HEK293 (cell line): ENCODE data around the gene ZBP1.

Experiments used
- CTCF ChIA-PET: fragments of 350-600 bp; formaldehyde crosslinking; extraction: SDS; loops from one replicate; lab custom pipeline; 2021; ENCODE audit warnings: antibody characterized with exemption; lab: Yijun Ruan, JAX
- POLR2A ChIA-PET: fragments of 300-600 bp; formaldehyde crosslinking; extraction: SDS; loops from one replicate; lab custom pipeline; 2020; ENCODE audit warnings: antibody characterized with exemption, inconsistent platforms; lab: Yijun Ruan, JAX
- H3K27ac ChIP-seq: fragments of 200-500 bp; sonication (Bioruptor generic); 2 replicates; pipeline ENCODE4 v1.5.1; 2014; ENCODE audit warnings: low read depth, low read length, control low read depth, inconsistent platforms; ENCODE audit errors: extremely low read depth
- H3K36me3 ChIP-seq, 2 experiments: fragments of 200-500 bp in 1 of 2; sonication (Bioruptor generic) in 1 of 2; 1 replicate in 1 of 2; 2 replicates in 1 of 2; pipeline ENCODE4 v1.5.1; 2014 to 2017; ENCODE audit warnings: inconsistent platforms in 2 of 2, low read length in 2 of 2; ENCODE audit not compliant: control insufficient read depth in 2 of 2, insufficient read depth in 1 of 2
- H3K4me1 ChIP-seq: fragments of 200-500 bp; sonication (Bioruptor generic); 2 replicates; pipeline ENCODE4 v1.5.1; 2014; ENCODE audit warnings: mild to moderate bottlenecking, low read length, inconsistent platforms; ENCODE audit not compliant: control insufficient read depth, insufficient read depth
- H3K4me3 ChIP-seq: 2 replicates; pipeline ENCODE4 v1.5.1; 2011; ENCODE audit warnings: low read depth, mild to moderate bottlenecking, control low read depth, low read length, moderate library complexity
- H3K9me3 ChIP-seq: fragments of 200-500 bp; sonication (Bioruptor generic); 2 replicates; pipeline ENCODE4 v1.5.1; 2014; ENCODE audit warnings: low read depth, low read length, inconsistent platforms; ENCODE audit not compliant: control insufficient read depth, insufficient read depth
- IKZF3 ChIP-seq: fragments of 450-650 bp; IDR thresholded peaks from 2 replicates; pipeline ENCODE4 v1.5.0; 2018; ENCODE audit warnings: missing biosample characterization, mild to moderate bottlenecking, missing genetic modification characterization, moderate library complexity
- KLF7 ChIP-seq: fragments of 450-650 bp; formaldehyde crosslinking; IDR thresholded peaks from 2 replicates; pipeline ENCODE4 v1.5.1; 2016; ENCODE audit warnings: missing biosample characterization, missing genetic modification characterization, borderline replicate concordance
- KLF8 ChIP-seq: fragments of 450-650 bp; formaldehyde crosslinking; IDR thresholded peaks from 2 replicates; pipeline ENCODE4 v1.5.1; 2016; ENCODE audit warnings: missing biosample characterization, missing genetic modification characterization
- MEIS1 ChIP-seq: sonication (generic); formaldehyde crosslinking; IDR thresholded peaks from 2 replicates; pipeline ENCODE4 v1.8.1; 2022; ENCODE audit warnings: missing genetic modification reagents, mild to moderate bottlenecking, borderline replicate concordance
- OVOL3 ChIP-seq: fragments of 450-650 bp; formaldehyde crosslinking; IDR thresholded peaks from 2 replicates; pipeline ENCODE4 v1.5.1; 2016; ENCODE audit warnings: missing biosample characterization, missing genetic modification characterization
- SP7 ChIP-seq: fragments of 450-650 bp; formaldehyde crosslinking; IDR thresholded peaks from 2 replicates; pipeline ENCODE4 v1.5.1; 2016; ENCODE audit warnings: missing biosample characterization, missing genetic modification characterization
- ZBTB7A ChIP-seq: fragments of 450-650 bp; formaldehyde crosslinking; IDR thresholded peaks from 2 replicates; pipeline ENCODE4 v1.5.1; 2016; ENCODE audit warnings: low read depth, missing biosample characterization, missing genetic modification characterization
- ZNF114 ChIP-seq: fragments of 450-650 bp; formaldehyde crosslinking; IDR thresholded peaks from 2 replicates; pipeline ENCODE4 v1.5.0; 2017; ENCODE audit warnings: missing biosample characterization, missing genetic modification characterization
- ZNF16 ChIP-seq: fragments of 450-650 bp; formaldehyde crosslinking; IDR thresholded peaks from 2 replicates; pipeline ENCODE4 v1.5.1; 2016; ENCODE audit warnings: low read depth, missing biosample characterization, missing genetic modification characterization
- ZNF211 ChIP-seq: fragments of 450-650 bp; formaldehyde crosslinking; IDR thresholded peaks from 2 replicates; pipeline ENCODE4 v1.5.1; 2016; ENCODE audit warnings: low read depth, missing biosample characterization, missing genetic modification characterization
- ZNF324 ChIP-seq: fragments of 450-650 bp; formaldehyde crosslinking; IDR thresholded peaks from 2 replicates; pipeline ENCODE4 v1.5.1; 2016; ENCODE audit warnings: missing biosample characterization, missing genetic modification characterization
- ZNF335 ChIP-seq: fragments of 450-650 bp; formaldehyde crosslinking; conservative IDR thresholded peaks from 2 replicates; pipeline ENCODE4 v1.5.1; 2016; ENCODE audit warnings: missing biosample characterization, missing genetic modification characterization
- ZNF341 ChIP-seq: fragments of 450-650 bp; formaldehyde crosslinking; IDR thresholded peaks from 2 replicates; pipeline ENCODE4; 2016; ENCODE audit warnings: low read depth, missing biosample characterization, missing genetic modification characterization
- ZNF473 ChIP-seq: fragments of 450-650 bp; formaldehyde crosslinking; IDR thresholded peaks from 2 replicates; pipeline ENCODE4 v1.5.1; 2017; ENCODE audit warnings: missing biosample characterization, missing genetic modification characterization
- ZNF560 ChIP-seq: fragments of 450-650 bp; formaldehyde crosslinking; IDR thresholded peaks from 2 replicates; pipeline ENCODE4 v1.5.1; 2017; ENCODE audit warnings: missing biosample characterization, missing genetic modification characterization, borderline replicate concordance
- ZNF585B ChIP-seq: fragments of 450-650 bp; formaldehyde crosslinking; IDR thresholded peaks from 2 replicates; pipeline ENCODE4 v1.5.1; 2016; ENCODE audit warnings: missing biosample characterization, missing genetic modification characterization
- ZNF610 ChIP-seq: fragments of 450-650 bp; formaldehyde crosslinking; IDR thresholded peaks from 2 replicates; pipeline ENCODE4 v1.5.1; 2016; ENCODE audit warnings: missing biosample characterization, missing genetic modification characterization, borderline replicate concordance
- ZNF621 ChIP-seq: fragments of 450-650 bp; formaldehyde crosslinking; IDR thresholded peaks from 2 replicates; pipeline ENCODE4 v1.5.1; 2017; ENCODE audit warnings: missing biosample characterization, missing genetic modification characterization
- ZNF626 ChIP-seq: fragments of 450-650 bp; sonication (Bioruptor Pico); formaldehyde crosslinking; IDR thresholded peaks from 2 replicates; pipeline ENCODE4 v1.5.1; 2018; ENCODE audit warnings: missing biosample characterization, missing genetic modification characterization, inconsistent platforms
- ZNF843 ChIP-seq: fragments of 450-650 bp; formaldehyde crosslinking; IDR thresholded peaks from 2 replicates; pipeline ENCODE4 v1.5.1; 2016; ENCODE audit warnings: missing biosample characterization, missing genetic modification characterization
- ZSCAN23 ChIP-seq: fragments of 450-650 bp; formaldehyde crosslinking; IDR thresholded peaks from 2 replicates; pipeline ENCODE4 v1.5.1; 2016; ENCODE audit warnings: missing biosample characterization, missing genetic modification characterization
- ZSCAN30 ChIP-seq: fragments of 450-650 bp; IDR thresholded peaks from 2 replicates; pipeline ENCODE4 v1.5.1; 2018; ENCODE audit warnings: missing biosample characterization, mild to moderate bottlenecking, missing genetic modification characterization, moderate library complexity
- TF ChIP-seq, protein P1 (sequence below): fragments of 450-650 bp; formaldehyde crosslinking; IDR thresholded peaks from 2 replicates; pipeline ENCODE4 v1.5.1; 2016; ENCODE audit warnings: missing biosample characterization, missing genetic modification characterization
- TF ChIP-seq, protein P2 (sequence below): fragments of 450-650 bp; formaldehyde crosslinking; IDR thresholded peaks from 2 replicates; pipeline ENCODE4 v1.5.1; 2017; ENCODE audit warnings: missing biosample characterization, missing genetic modification characterization
- TF ChIP-seq, protein P3 (sequence below): fragments of 450-650 bp; formaldehyde crosslinking; IDR thresholded peaks from 2 replicates; pipeline ENCODE4 v1.5.1; 2016; ENCODE audit warnings: missing biosample characterization, missing genetic modification characterization

ZBP1 gene

DNA sequence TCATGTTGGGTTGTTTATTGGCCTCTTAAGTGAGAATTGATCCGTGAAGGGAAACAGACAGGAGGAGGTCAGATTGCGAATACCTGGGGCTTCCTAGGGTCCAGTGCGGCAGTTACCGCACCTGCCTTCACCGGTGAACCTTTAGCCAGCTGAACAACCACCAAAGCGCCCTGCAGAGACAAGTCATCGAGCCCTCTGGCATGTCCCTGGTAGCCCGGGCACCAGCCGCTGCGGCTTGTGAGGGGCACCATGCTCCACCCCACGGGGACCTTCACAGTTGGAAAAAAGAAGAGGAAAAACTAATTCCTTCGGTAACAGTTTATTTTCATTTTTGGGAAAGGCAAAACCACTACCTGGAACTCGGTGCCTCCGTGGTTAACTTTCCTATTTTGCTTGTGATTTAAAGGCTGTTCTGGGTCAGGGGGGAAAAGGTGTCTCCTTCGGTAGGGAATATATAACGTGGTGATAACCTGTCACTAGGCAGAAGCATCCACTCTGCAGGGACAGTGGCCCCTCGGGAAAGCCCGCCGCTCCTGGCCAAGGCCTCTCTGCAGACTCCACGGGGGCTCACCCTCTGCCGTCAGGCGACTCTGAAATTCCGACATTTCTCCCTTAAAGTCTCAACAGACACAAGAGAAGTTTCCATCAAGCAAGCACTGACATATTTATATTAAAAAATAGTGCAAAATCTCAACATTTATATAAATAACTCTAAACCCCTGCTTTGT is 30.7 kb upstream of the ZBP1 start (continued):
- TF ChIP-seq ZNF610 (tag by site-specific recombination) (no peak), ZBTB7A (tag by site-specific recombination) (no peak), ZNF626 (tag by site-specific recombination) (no peak)

DNA sequence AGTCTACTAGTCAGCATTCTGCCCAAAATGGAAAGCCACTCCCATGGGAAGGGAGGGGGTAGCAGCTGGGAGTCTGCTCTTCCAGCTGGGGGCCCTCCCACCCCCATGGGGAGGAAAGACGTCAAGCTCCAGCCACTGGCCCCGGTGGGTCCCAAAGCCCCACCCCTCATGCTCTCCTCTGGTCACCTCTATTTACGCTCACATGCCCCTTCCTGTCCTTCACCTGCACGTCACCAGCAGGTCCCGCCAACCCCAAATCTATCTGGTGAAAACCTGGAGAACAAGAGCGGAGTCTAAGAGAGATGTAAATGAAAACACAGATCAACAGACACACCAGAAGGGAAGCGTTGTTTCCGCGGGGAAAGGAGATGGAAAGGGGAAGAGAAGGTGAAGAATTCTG is 30.0 kb upstream of the ZBP1 start:
- CTCF ChIA-PET: interaction anchor here (3.1 kb wide), 1 partner anchor 437 kb away, joined by 19 read pairs; no protein-coding TSS in a partner anchor

DNA sequence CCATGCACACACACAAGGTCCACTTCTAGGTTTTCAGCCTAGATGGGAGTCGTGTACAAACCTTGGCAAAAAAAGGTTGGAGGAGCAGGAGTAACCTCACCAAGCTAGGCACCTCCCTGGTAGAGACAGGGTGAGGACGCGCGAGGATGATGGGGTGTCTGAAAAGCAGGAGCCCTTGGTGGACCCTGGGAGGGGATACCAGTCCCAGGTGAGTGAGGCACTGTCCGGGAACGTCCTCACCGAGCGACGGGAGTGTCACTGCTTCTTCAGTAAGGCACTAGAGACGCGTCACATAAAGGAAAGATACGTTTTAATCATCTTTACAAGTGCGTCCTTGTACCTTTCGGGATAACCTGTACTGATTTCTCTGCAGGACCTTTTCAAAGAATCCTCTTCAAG is 29.4 kb upstream of the ZBP1 start:
- Histone ChIP-seq H3K27ac (no peak overlapping the region), H3K4me1 (no peaks in the 10 kb centered on the region), H3K4me3 (no peak overlapping the region)
- ChIA-PET POLR2A (no interaction called here), CTCF (interaction anchor here (3.1 kb wide), 1 partner anchor 438 kb away, joined by 19 read pairs; no protein-coding TSS in a partner anchor)
- TF ChIP-seq ZNF114 (no peak), KLF8 (tag by site-specific recombination) (no peak), ZNF585B (tag by site-specific recombination) (no peak), ZNF324 (tag by site-specific recombination) (no peak), ZNF335 (tag by site-specific recombination) (no peak), ZNF843 (no peak), ZSCAN30 (tag by site-specific recombination) (no peak), KLF7 (tag by site-specific recombination) (no peak), OVOL3 (tag by site-specific recombination) (no peak), ZNF560 (no peak), ZNF16 (tag by site-specific recombination) (no peak)
- TF ChIP-seq, all 188 proteins: peak for 0
- Histone ChIP-seq H3K36me3 (peaks cover 0 to 26% of the 10 kb centered on the region in 2 experiments; a peak in 1 of 3 replicates), H3K9me3 (no peaks in the 10 kb centered on the region)

More for the DNA sequence above, 30.0 kb upstream of the ZBP1 start:
- H3K4me3 ChIP-seq: no peak overlapping the region
- POLR2A ChIA-PET: no interaction called here
- no peaks in the 10 kb centered on the region for H3K4me1 ChIP-seq
- no peaks in the 10 kb centered on the region for H3K9me3 ChIP-seq
- TF ChIP-seq, protein P1, sequence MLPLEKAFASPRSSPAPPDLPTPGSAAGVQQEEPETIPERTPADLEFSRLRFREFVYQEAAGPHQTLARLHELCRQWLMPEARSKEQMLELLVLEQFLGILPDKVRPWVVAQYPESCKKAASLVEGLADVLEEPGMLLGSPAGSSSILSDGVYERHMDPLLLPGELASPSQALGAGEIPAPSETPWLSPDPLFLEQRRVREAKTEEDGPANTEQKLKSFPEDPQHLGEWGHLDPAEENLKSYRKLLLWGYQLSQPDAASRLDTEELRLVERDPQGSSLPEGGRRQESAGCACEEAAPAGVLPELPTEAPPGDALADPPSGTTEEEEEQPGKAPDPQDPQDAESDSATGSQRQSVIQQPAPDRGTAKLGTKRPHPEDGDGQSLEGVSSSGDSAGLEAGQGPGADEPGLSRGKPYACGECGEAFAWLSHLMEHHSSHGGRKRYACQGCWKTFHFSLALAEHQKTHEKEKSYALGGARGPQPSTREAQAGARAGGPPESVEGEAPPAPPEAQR (tag by site-specific recombination): no peak
- TF ChIP-seq ZSCAN23 (no peak), ZNF341 (peak; percentile 62)
- peaks cover 0 to 26% of the 10 kb centered on the region in 2 experiments; a peak in 1 of 3 replicates for H3K36me3 ChIP-seq
- H3K27ac ChIP-seq: no peak overlapping the region

DNA sequence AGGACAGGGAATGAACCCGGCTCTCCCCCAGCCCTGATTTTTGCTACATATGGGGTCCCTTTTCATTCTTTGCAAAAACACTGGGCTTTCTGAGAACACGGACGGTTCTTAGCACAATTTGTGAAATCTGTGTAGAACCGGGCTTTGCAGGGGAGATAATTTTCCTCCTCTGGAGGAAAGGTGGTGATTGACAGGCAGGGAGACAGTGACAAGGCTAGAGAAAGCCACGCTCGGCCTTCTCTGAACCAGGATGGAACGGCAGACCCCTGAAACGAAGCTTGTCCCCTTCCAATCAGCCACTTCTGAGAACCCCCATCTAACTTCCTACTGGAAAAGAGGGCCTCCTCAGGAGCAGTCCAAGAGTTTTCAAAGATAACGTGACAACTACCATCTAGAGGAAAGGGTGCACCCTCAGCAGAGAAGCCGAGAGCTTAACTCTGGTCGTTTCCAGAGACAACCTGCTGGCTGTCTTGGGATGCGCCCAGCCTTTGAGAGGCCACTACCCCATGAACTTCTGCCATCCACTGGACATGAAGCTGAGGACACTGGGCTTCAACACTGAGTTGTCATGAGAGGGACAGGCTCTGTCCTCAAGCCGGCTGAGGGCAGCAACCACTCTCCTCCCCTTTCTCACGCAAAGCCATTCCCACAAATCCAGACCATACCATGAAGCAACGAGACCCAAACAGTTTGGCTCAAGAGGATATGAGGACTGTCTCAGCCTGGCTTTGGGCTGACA is 28.8 kb upstream of the ZBP1 start:
- Histone ChIP-seq H3K4me1 (no peaks in the 10 kb centered on the region), H3K9me3 (no peaks in the 10 kb centered on the region), H3K27ac (no peak overlapping the region), H3K36me3 (peaks cover 0 to 26% of the 10 kb centered on the region in 2 experiments; a peak in 1 of 3 replicates), H3K4me3 (no peak overlapping the region)
- CTCF ChIA-PET: interaction anchor here (3.1 kb wide), 1 partner anchor 438 kb away, joined by 19 read pairs; no protein-coding TSS in a partner anchor
- POLR2A ChIA-PET: no interaction called here
- TF ChIP-seq, protein P2, sequence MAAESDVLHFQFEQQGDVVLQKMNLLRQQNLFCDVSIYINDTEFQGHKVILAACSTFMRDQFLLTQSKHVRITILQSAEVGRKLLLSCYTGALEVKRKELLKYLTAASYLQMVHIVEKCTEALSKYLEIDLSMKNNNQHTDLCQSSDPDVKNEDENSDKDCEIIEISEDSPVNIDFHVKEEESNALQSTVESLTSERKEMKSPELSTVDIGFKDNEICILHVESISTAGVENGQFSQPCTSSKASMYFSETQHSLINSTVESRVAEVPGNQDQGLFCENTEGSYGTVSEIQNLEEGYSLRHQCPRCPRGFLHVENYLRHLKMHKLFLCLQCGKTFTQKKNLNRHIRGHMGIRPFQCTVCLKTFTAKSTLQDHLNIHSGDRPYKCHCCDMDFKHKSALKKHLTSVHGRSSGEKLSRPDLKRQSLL (tag by site-specific recombination): no peak
- TF ChIP-seq SP7 (tag by site-specific recombination) (no peak), ZNF473 (tag by site-specific recombination) (no peak), ZNF341 (no peak), IKZF3 (tag by site-specific recombination) (no peak), KLF7 (tag by site-specific recombination) (no peak), ZNF211 (tag by site-specific recombination) (no peak), ZNF621 (tag by site-specific recombination) (no peak), MEIS1 (CRISPR knock-in tag) (no peak)
- TF ChIP-seq, protein P3, sequence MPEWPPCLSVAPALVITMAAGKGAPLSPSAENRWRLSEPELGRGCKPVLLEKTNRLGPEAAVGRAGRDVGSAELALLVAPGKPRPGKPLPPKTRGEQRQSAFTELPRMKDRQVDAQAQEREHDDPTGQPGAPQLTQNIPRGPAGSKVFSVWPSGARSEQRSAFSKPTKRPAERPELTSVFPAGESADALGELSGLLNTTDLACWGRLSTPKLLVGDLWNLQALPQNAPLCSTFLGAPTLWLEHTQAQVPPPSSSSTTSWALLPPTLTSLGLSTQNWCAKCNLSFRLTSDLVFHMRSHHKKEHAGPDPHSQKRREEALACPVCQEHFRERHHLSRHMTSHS (tag by site-specific recombination): no peak
